ENCODE results near the gene LRPPRC. TPM values are rescaled to one million over a fixed set of nuclear protein-coding genes. Genes with fewer than 3 reads are reported as not detected.
"Not testable (repeated sequence)": the region's sequence is repeated elsewhere in the genome, so short reads cannot be mapped to it uniquely, and the experiment has no call there.

Gene LRPPRC
- total and polyA plus RNA-seq, 10 of the 15 experiments (the other 5 are each of a cell fraction or from before 2014, with no cell fraction given) = 34.1 to 152 (median 97.0) TPM

DNA sequence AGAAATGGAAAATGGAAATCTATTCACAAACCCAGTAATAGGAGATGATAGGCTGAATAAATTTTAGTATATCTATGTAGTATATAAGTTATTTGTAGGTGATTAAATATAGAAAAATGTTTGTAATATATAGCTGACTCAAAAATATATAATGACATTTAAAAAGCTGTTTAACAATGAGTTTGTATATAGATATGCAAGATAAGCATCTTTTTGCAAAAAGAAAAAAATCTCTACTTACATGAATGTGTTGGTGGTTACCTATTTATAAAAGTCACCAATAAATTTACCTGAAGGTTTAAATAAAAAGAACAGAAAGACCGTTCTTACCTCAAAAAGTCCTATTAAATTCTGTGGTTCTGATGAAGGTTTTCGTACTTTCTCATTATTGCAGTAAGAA is 71.3 kb downstream of the LRPPRC start:
- H3K9ac ChIP-seq (ENCODE audit: control insufficient read depth, insufficient read depth, low read length) = no peak overlapping the region
- H2AFZ ChIP-seq (ENCODE audit: control insufficient read depth, low read depth, low read length) = no peak overlapping the region
- no peak overlapping the region for H3K4me2 ChIP-seq (ENCODE audit: control insufficient read depth, insufficient read depth)
- H3K27ac ChIP-seq (ENCODE audit: control insufficient read depth, insufficient read depth) = no peak overlapping the region
- DNase-seq (ENCODE audit: low read depth, low spot score) (no peak), FAIRE-seq (no peak), ATAC-seq (no peak)
- ChIA-PET POLR2A (interaction anchor here (0.6 kb wide), 1 partner anchor 139 kb away, joined by 3 read pairs; no protein-coding TSS in a partner anchor), SMC1A (ENCODE audit: uncharacterized antibody, unreplicated experiment) (no interaction called here), CTCF (interaction anchor here (0.8 to 1.7 kb wide), 2 partner anchors 10 to 11 kb away, joined by 3 to 6 read pairs; no protein-coding TSS in a partner anchor), RAD21 (ENCODE audit: unreplicated experiment) (no interaction called here)
- no peak overlapping the region for H3K4me3 ChIP-seq
- TF ChIP-seq YBX1 (IDR thresholded peaks at IDR 0.05) (no peak), NR2F1 (conservative IDR thresholded peaks at IDR 0.05) (no peak), CBFB (IDR thresholded peaks at IDR 0.05; ENCODE audit: low read depth) (no peak), ZNF24 (IDR thresholded peaks at IDR 0.05) (no peak), TARDBP (IDR thresholded peaks at IDR 0.05; ENCODE audit: borderline replicate concordance) (no peak)
- 98% methylated on average over 2 of the region's 2 CpGs for WGBS (ENCODE audit: insufficient coverage, insufficient replicate concordance, low lambda C conversion rate, missing lambda C conversion rate)
- H3K36me3 ChIP-seq (ENCODE audit: control insufficient read depth in 2 of 2, insufficient read depth in 2 of 2, low read length in 1 of 2) = peaks cover 3 to 13% of the 10 kb centered on the region in 2 experiments
- no peaks in the 10 kb centered on the region; the same call in 1 of the 2 replicates for H3K79me2 ChIP-seq (ENCODE audit: control insufficient read depth, insufficient read depth, low read length)
- no TSS peak for BruUV-seq (replicated peaks)
- no peaks in the 10 kb centered on the region for H4K20me1 ChIP-seq (ENCODE audit: control insufficient read depth, insufficient read depth)
- H3K4me1 ChIP-seq (ENCODE audit: control insufficient read depth, insufficient read depth, low read length) = peaks cover 3% of the 10 kb centered on the region; the same call in 1 of the 2 replicates
- no peaks in the 10 kb centered on the region for H3K9me3 ChIP-seq (replicated peaks; ENCODE audit: control insufficient read depth, insufficient read depth, low read length)
- in situ Hi-C loops (cut with MboI) (no loop called here), intact Hi-C loops (cut with micrococcal nuclease; ENCODE audit: unreplicated experiment) (no loop called here)
- no peaks in the 10 kb centered on the region for H3K27me3 ChIP-seq (replicated peaks in 1 of 2; ENCODE audit: control insufficient read depth in 2 of 2, insufficient read depth in 2 of 2, low read length in 1 of 2)

DNA sequence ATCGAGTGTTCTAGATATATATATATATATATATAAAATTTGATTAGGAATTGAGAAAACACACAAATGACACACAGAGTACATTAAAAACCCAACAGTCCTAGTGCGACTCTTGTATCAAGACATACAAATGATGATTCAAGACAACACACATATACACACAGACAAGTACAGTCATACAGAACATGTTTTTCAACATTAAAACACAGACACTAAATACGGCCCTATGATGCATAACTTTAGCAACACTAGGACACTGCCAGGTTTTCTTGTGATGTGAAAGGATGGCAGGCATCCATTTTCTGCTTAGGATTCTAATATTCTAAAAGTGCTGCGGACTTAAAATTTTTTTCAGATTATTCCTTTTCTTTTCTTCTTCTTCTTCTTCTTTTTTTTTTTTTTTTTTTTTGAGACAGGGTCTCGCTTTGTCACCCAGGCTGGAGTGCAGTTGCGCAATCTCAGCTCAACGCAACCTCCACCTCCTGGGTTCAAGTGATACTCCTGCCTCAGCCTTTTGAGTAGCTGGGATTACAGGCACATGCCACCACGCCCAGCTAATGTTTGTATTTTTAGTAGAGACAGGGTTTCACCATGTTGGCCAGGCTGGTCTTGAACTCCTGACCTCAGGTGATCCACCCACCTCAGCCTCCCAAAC is 84.5 kb downstream of the LRPPRC start:
- H3K27me3 ChIP-seq (replicated peaks in 1 of 2; ENCODE audit: control insufficient read depth in 2 of 2, insufficient read depth in 2 of 2, low read length in 1 of 2); H3K4me1 ChIP-seq (ENCODE audit: control insufficient read depth, insufficient read depth, low read length); H3K9me3 ChIP-seq (replicated peaks; ENCODE audit: control insufficient read depth, insufficient read depth, low read length); RAD21 ChIA-PET (ENCODE audit: unreplicated experiment); in situ Hi-C loops (cut with MboI); H3K9ac ChIP-seq (ENCODE audit: control insufficient read depth, insufficient read depth, low read length); DNase-seq (ENCODE audit: low read depth, low spot score); H2AFZ ChIP-seq (ENCODE audit: control insufficient read depth, low read depth, low read length); H3K27ac ChIP-seq (ENCODE audit: control insufficient read depth, insufficient read depth); H3K79me2 ChIP-seq (ENCODE audit: control insufficient read depth, insufficient read depth, low read length); POLR2A ChIA-PET; FAIRE-seq; BruUV-seq (replicated peaks); SMC1A ChIA-PET (ENCODE audit: uncharacterized antibody, unreplicated experiment); ATAC-seq; H3K4me2 ChIP-seq (ENCODE audit: control insufficient read depth, insufficient read depth); CTCF ChIA-PET; H4K20me1 ChIP-seq (ENCODE audit: control insufficient read depth, insufficient read depth); H3K4me3 ChIP-seq; intact Hi-C loops (cut with micrococcal nuclease; ENCODE audit: unreplicated experiment): not testable (repeated sequence)
- WGBS (ENCODE audit: insufficient coverage, insufficient replicate concordance, low lambda C conversion rate, missing lambda C conversion rate) = 88% methylated on average over 7 of the region's 8 CpGs
- peaks cover 1 to 13% of the 10 kb centered on the region in 2 experiments for H3K36me3 ChIP-seq (ENCODE audit: control insufficient read depth in 2 of 2, insufficient read depth in 2 of 2, low read length in 1 of 2)
